Hepatocyte (in vitro differentiated cells): ENCODE data around the gene AK2.

Experiments
- EZH2 ChIP-seq: fragments of 200-600 bp; sonication (generic); IDR thresholded peaks from 2 replicates; pipeline ENCODE4 v1.6.1; 2016; ENCODE audit warnings: antibody characterized with exemption, mild to moderate bottlenecking, borderline replicate concordance
- EZH2phosphoT487 ChIP-seq: fragments of 200-600 bp; sonication (generic); IDR thresholded peaks from one replicate; pipeline ENCODE4 v1.6.1; 2018; ENCODE audit warnings: antibody characterized with exemption, mild to moderate bottlenecking, low read depth, moderate library complexity; ENCODE audit not compliant: unreplicated experiment, severe bottlenecking
- TF ChIP-seq, protein P1 (sequence below): fragments of 200-600 bp; sonication (generic); IDR thresholded peaks from 2 replicates; pipeline ENCODE4 v1.5.1; 2016; ENCODE audit warnings: antibody characterized with exemption, mild to moderate bottlenecking; ENCODE audit not compliant: poor library complexity

GRCh38 chr1:33010932-33011731, 25.6 kb downstream of the AK2 start:
- TF ChIP-seq, protein P1, sequence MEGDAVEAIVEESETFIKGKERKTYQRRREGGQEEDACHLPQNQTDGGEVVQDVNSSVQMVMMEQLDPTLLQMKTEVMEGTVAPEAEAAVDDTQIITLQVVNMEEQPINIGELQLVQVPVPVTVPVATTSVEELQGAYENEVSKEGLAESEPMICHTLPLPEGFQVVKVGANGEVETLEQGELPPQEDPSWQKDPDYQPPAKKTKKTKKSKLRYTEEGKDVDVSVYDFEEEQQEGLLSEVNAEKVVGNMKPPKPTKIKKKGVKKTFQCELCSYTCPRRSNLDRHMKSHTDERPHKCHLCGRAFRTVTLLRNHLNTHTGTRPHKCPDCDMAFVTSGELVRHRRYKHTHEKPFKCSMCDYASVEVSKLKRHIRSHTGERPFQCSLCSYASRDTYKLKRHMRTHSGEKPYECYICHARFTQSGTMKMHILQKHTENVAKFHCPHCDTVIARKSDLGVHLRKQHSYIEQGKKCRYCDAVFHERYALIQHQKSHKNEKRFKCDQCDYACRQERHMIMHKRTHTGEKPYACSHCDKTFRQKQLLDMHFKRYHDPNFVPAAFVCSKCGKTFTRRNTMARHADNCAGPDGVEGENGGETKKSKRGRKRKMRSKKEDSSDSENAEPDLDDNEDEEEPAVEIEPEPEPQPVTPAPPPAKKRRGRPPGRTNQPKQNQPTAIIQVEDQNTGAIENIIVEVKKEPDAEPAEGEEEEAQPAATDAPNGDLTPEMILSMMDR: no peak
- TF ChIP-seq EZH2 (no peak), EZH2phosphoT487 (no peak)
